Neutrophil (primary cell): ENCODE measurements around the gene FABP3.
A peak's percentile ranks its signal among the peaks of the same experiment; 100 is the strongest.

Experiments used
- H3K27ac ChIP-seq: fragments of 200-600 bp; sonication (generic); 2 replicates; pipeline ENCODE4 v1.5.1; 2016; ENCODE audit warnings: mild to moderate bottlenecking, moderate library complexity
- H3K27me3 ChIP-seq: fragments of 200-600 bp; sonication (generic); 2 replicates; pipeline ENCODE4 v1.6.0; 2016; ENCODE audit warnings: mild to moderate bottlenecking
- H3K36me3 ChIP-seq: fragments of 200-600 bp; sonication (generic); 2 replicates; pipeline ENCODE4 v1.5.1; 2017
- H3K4me1 ChIP-seq, 2 experiments: fragments of 200-600 bp in 1 of 2; sonication (generic) in 1 of 2; 1 replicate in 1 of 2; 2 replicates in 1 of 2; pipeline versions ENCODE4 v1.5.1 to v1.6.1; 2013 to 2016; ENCODE audit warnings: low read depth in 1 of 2, low read length in 1 of 2, mild to moderate bottlenecking in 1 of 2, moderate library complexity in 1 of 2; ENCODE audit not compliant: control insufficient read depth in 1 of 2, insufficient read depth in 1 of 2
- H3K4me3 ChIP-seq, 2 experiments: fragments of 200-600 bp in 1 of 2; sonication (generic) in 1 of 2; 1 replicate in 1 of 2; 2 replicates in 1 of 2; pipeline ENCODE4 v1.5.1; 2013 to 2016; ENCODE audit warnings: low read depth in 1 of 2, low read length in 1 of 2, mild to moderate bottlenecking in 1 of 2, moderate library complexity in 1 of 2
- H3K9me3 ChIP-seq: fragments of 200-600 bp; sonication (generic); 2 replicates; pipeline ENCODE4 v1.5.1; 2016
- CTCF ChIP-seq: fragments of 200-600 bp; sonication (generic); IDR thresholded peaks from 2 replicates; pipeline ENCODE4 v1.5.1; 2016; ENCODE audit warnings: antibody characterized with exemption

The FABP3 gene

GRCh38 chr1:31416101-31416736 lies 43.3 kb upstream of the FABP3 start:
- H3K4me1 ChIP-seq, result peaks cover 9 to 14% of the 10 kb centered on the region in 2 experiments

GRCh38 chr1:31415658-31416057 lies 42.8 kb upstream of the FABP3 start:
- Histone ChIP-seq H3K4me3 (no peak overlapping the region), H3K27ac (no peak overlapping the region), H3K9me3 (no peaks in the 10 kb centered on the region), H3K27me3 (peaks cover 69% of the 10 kb centered on the region), H3K36me3 (no peaks in the 10 kb centered on the region), H3K4me1 (peaks cover 9 to 14% of the 10 kb centered on the region in 2 experiments)
- no peak for TF ChIP-seq CTCF

More at GRCh38 chr1:31416101-31416736, 43.3 kb upstream of the FABP3 start:
- no peak for TF ChIP-seq CTCF
- Histone ChIP-seq H3K27me3 (peaks cover 64% of the 10 kb centered on the region), H3K9me3 (no peaks in the 10 kb centered on the region), H3K4me3 (no peak overlapping the region), H3K27ac (no peak overlapping the region), H3K36me3 (no peaks in the 10 kb centered on the region)

GRCh38 chr1:31414980-31415370 lies 42.1 kb upstream of the FABP3 start:
- no peak for TF ChIP-seq CTCF
- H3K4me1 ChIP-seq, result peaks cover 9 to 14% of the 10 kb centered on the region in 2 experiments
- no peaks in the 10 kb centered on the region for H3K9me3 ChIP-seq
- no peak overlapping the region for H3K27ac ChIP-seq
- H3K4me3 ChIP-seq, result no peak overlapping the region
- H3K36me3 ChIP-seq, result no peaks in the 10 kb centered on the region
- peaks cover 76% of the 10 kb centered on the region for H3K27me3 ChIP-seq

GRCh38 chr1:31413405-31414001 lies 40.6 kb upstream of the FABP3 start:
- Histone ChIP-seq H3K4me1 (peaks cover 9 to 14% of the 10 kb centered on the region in 2 experiments), H3K9me3 (no peaks in the 10 kb centered on the region), H3K27ac (no peak overlapping the region), H3K36me3 (no peaks in the 10 kb centered on the region), H3K27me3 (peaks cover 80% of the 10 kb centered on the region), H3K4me3 (peak overlapping the region; percentile 60 to 67)
- no peak for TF ChIP-seq CTCF

- H3K36me3 ChIP-seq, result no peaks in the 10 kb centered on the region
- peaks cover 9 to 14% of the 10 kb centered on the region in 2 experiments for H3K4me1 ChIP-seq
- H3K9me3 ChIP-seq, result no peaks in the 10 kb centered on the region
- H3K4me3 ChIP-seq, result peak within 1 kb of the TSS; percentile 60 to 67
- no peak within 1 kb of the TSS for H3K27ac ChIP-seq
- H3K27me3 ChIP-seq, result peaks cover 80% of the 10 kb centered on the region
- TF ChIP-seq CTCF, result no peak
Observed at GRCh38 chr1:31412732-31413404, 40.0 kb upstream of the FABP3 start, which contains the start of gene SERINC2. TSS of gene SERINC2 (plus strand) at chr1:31413213. CDS start at chr1:31413266, 53 bp downstream.
